CD4-positive, alpha-beta T cell (primary cell): Measurements from ENCODE around the gene CCDC17. TPM values are rescaled to one million over a fixed set of nuclear protein-coding genes. Genes with fewer than 3 reads are reported as not detected.

Source experiments
- ATAC-seq: fragments of 200-7000 bp; cut with Tn5 transposase; one replicate; pipeline ENCODE4 v1.10.0; 2022; ENCODE audit warnings: mild to moderate bottlenecking; ENCODE audit not compliant: poor library complexity
- CTCF ChIA-PET: fragments of 350-600 bp; sonication (Branson Sonifier 250); formaldehyde crosslinking; loops from one replicate; lab custom pipeline; 2021; ENCODE audit warnings: antibody characterized with exemption, inconsistent platforms; lab: Charles Lee
- POLR2A ChIA-PET: fragments of 350-600 bp; sonication (Branson Sonifier 250); formaldehyde crosslinking; loops from one replicate; lab custom pipeline; 2021; ENCODE audit warnings: antibody characterized with exemption, inconsistent platforms; lab: Charles Lee
- DNase-seq, 14 experiments: peaks; one replicate each; pipeline ENCODE4 v3.0.0-alpha.2; 2013 to 2020; ENCODE audit warnings: mixed read lengths in 2 of 14
- H3K27ac ChIP-seq, 2 donors: one replicate each; pipeline versions ENCODE4 v1.5.1 to v1.7.0; 2013; ENCODE audit warnings: low read length in 2 of 2, low read depth in 1 of 2, mild to moderate bottlenecking in 1 of 2
- H3K27me3 ChIP-seq, 2 experiments: 1 replicate in 1 of 2; 2 replicates in 1 of 2; pipeline versions ENCODE4 v1.6.1 to v1.7.0; 2013; ENCODE audit warnings: low read length in 2 of 2, control low read depth in 1 of 2, mild to moderate bottlenecking in 1 of 2, moderate library complexity in 1 of 2; ENCODE audit not compliant: insufficient read depth in 2 of 2, control insufficient read depth in 1 of 2
- H3K36me3 ChIP-seq: one replicate; pipeline ENCODE4 v1.6.1; 2013; ENCODE audit warnings: low read length, control low read depth; ENCODE audit not compliant: insufficient read depth
- H3K4me1 ChIP-seq: one replicate; pipeline ENCODE4 v1.6.1; 2013; ENCODE audit warnings: low read length, control low read depth; ENCODE audit not compliant: insufficient read depth
- H3K4me3 ChIP-seq: one replicate; pipeline ENCODE4 v1.5.1; 2013; ENCODE audit warnings: mild to moderate bottlenecking, low read length, moderate library complexity
- H3K9me3 ChIP-seq, 2 experiments: 1 replicate in 1 of 2; 2 replicates in 1 of 2; pipeline versions ENCODE4 v1.6.1 to v1.7.0; 2013; ENCODE audit warnings: low read length in 2 of 2, mild to moderate bottlenecking in 2 of 2, control low read depth in 1 of 2, moderate library complexity in 1 of 2; ENCODE audit not compliant: control insufficient read depth in 1 of 2, insufficient read depth in 1 of 2
- H3K27ac Mint-ChIP-seq: one replicate; pipeline ENCODE4 v1.8.0; 2020; ENCODE audit warnings: mixed read lengths
- H3K27me3 Mint-ChIP-seq: one replicate; pipeline ENCODE4 v1.8.0; 2021; ENCODE audit warnings: mixed read lengths
- H3K36me3 Mint-ChIP-seq: one replicate; pipeline ENCODE4 v1.8.0; 2021; ENCODE audit warnings: low read depth, mixed read lengths
- H3K4me1 Mint-ChIP-seq: one replicate; pipeline ENCODE4 v1.8.0; 2021; ENCODE audit warnings: low read depth, mixed read lengths
- H3K4me3 Mint-ChIP-seq: one replicate; pipeline ENCODE4 v1.8.0; 2020; ENCODE audit warnings: mild to moderate bottlenecking, mixed read lengths
- H3K9me3 Mint-ChIP-seq: one replicate; pipeline ENCODE4 v1.8.0; 2020; ENCODE audit warnings: mixed read lengths
- CTCF ChIP-seq: fragments of 200-600 bp; IDR thresholded peaks from one replicate; pipeline ENCODE4 v1.8.0; 2022; ENCODE audit warnings: antibody characterized with exemption, mild to moderate bottlenecking
- intact Hi-C, 2 experiments: fragments of 100-400 bp; cut with DNase I in 1 of 2; cut with micrococcal nuclease in 1 of 2; formaldehyde crosslinking; loops; one replicate each; pipeline versions ENCODE4 v1.15.1 to v1.9.0; 2023 to 2025; cut with DNase I, micrococcal nuclease
- total RNA-seq, 174 experiments: library from RNA in 2 of 174; stranded (reverse) in 2 of 174; gene quantifications; one replicate each; pipeline ENCODE4 v1.2.3 and lab custom pipeline; 2021 to 2026

Gene CCDC17
- total RNA-seq, 2 experiments from 2014 or later = 2.1 to 2.3 TPM

GRCh38 chr1:45656573-45657226, 32.8 kb upstream of the CCDC17 start:
- H3K27ac ChIP-seq = no peak overlapping the region
- H3K4me1 ChIP-seq = no peaks in the 10 kb centered on the region
- H3K27me3 ChIP-seq = no peaks in the 10 kb centered on the region
- no peaks in the 10 kb centered on the region for H3K9me3 ChIP-seq
- no peaks in the 10 kb centered on the region for H3K9me3 Mint-ChIP-seq
- TF ChIP-seq CTCF = no peak
- no peak overlapping the region for H3K27ac Mint-ChIP-seq
- H3K36me3 Mint-ChIP-seq = peaks cover 88% of the 10 kb centered on the region
- no peak overlapping the region for H3K4me3 Mint-ChIP-seq
- intact Hi-C loops = no loop called here
- POLR2A ChIA-PET = interaction anchor here (0.6 kb wide), 1 partner anchor 165 kb away, joined by 4 read pairs; no protein-coding TSS in a partner anchor
- no peak for DNase-seq
- peaks cover 92% of the 10 kb centered on the region for H3K36me3 ChIP-seq
- ATAC-seq = no peak
- no peaks in the 10 kb centered on the region for H3K27me3 Mint-ChIP-seq
- peaks cover 7% of the 10 kb centered on the region for H3K4me1 Mint-ChIP-seq
- no peak overlapping the region for H3K4me3 ChIP-seq
- CTCF ChIA-PET = interaction anchor here (1.2 kb wide), 1 partner anchor 9 kb away, joined by 3 read pairs; no protein-coding TSS in a partner anchor

GRCh38 chr1:45654540-45655280, 30.9 kb upstream of the CCDC17 start:
- Histone ChIP-seq H3K36me3 (peaks cover 97% of the 10 kb centered on the region), H3K9me3 (no peaks in the 10 kb centered on the region), H3K27ac (no peak overlapping the region), H3K27me3 (no peaks in the 10 kb centered on the region), H3K4me1 (no peaks in the 10 kb centered on the region), H3K4me3 (no peak overlapping the region)
- no peaks in the 10 kb centered on the region for H3K9me3 Mint-ChIP-seq
- DNase-seq (no peak), ATAC-seq (no peak)
- ChIA-PET POLR2A (interaction anchor here (1.3 kb wide), 1 partner anchor 32 kb away, joined by 3 read pairs; the partner anchor contains the start of gene GPBP1L1), CTCF (interaction anchor here (0.7 kb wide), 1 partner anchor 8 kb away, joined by 3 read pairs; no protein-coding TSS in a partner anchor)
- H3K27ac Mint-ChIP-seq = no peak overlapping the region
- H3K4me1 Mint-ChIP-seq = peaks cover 4% of the 10 kb centered on the region
- no peaks in the 10 kb centered on the region for H3K27me3 Mint-ChIP-seq
- intact Hi-C loops = no loop called here
- no peak for TF ChIP-seq CTCF
- H3K36me3 Mint-ChIP-seq = peaks cover 92% of the 10 kb centered on the region
- no peak overlapping the region for H3K4me3 Mint-ChIP-seq

DNA sequence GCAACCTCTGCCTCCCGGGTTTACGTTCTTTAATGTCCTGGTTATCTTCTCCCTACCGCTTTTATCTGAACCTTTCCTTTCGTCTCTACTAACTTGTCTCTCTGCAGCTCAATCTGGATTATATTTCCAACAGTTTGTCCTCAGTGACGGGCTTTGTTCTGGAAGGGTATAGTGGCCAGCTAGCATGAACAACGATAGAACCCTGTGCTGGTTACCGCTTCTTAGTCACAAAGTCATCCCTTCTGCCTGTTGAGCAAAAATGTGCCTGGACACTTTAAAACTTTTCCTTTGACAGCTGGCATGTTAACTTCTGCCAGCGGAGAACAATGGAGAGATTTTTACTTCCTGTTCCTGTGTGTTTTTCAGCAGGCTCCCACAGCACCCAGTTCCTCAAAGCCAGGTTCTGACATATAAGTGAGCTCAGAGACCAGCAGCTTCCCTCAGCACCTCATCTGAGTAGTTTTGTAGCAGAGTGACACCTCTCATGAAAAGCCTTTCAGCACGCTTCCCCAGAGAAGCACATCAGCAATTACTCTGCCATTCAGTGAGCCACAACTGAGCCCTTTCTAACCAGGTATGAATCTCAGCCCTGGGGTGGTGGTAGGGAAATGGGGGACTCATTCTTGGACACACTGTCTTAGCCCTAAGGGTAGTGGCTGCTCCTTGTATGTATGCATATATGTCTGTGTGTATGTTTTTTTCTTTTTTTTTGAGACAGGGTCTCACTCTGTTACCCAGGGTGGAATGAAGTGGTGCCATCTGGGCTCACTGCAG, 23.6 kb upstream of the CCDC17 start:
- ChIA-PET CTCF (interaction anchor here (1.0 kb wide), 1 partner anchor 8 kb away, joined by 3 read pairs; no protein-coding TSS in a partner anchor), POLR2A (interaction anchor here (0.7 to 1.0 kb wide), 2 partner anchors 39 to 212 kb away, joined by 3 read pairs; partner anchors contain the start of gene GPBP1L1)
- no peak for TF ChIP-seq CTCF
- no peaks in the 10 kb centered on the region for H3K27me3 Mint-ChIP-seq
- ATAC-seq = no peak
- no peaks in the 10 kb centered on the region for H3K27me3 ChIP-seq
- peak in 2 of 14 experiments; percentile 13 to 40 for DNase-seq
- H3K4me3 ChIP-seq = no peak overlapping the region
- H3K9me3 ChIP-seq = no peaks in the 10 kb centered on the region
- peaks cover 8% of the 10 kb centered on the region for H3K4me1 Mint-ChIP-seq
- peaks cover 61% of the 10 kb centered on the region for H3K36me3 ChIP-seq
- H3K36me3 Mint-ChIP-seq = peaks cover 85% of the 10 kb centered on the region
- peak overlapping the region; percentile 42 for H3K27ac Mint-ChIP-seq
- no peaks in the 10 kb centered on the region for H3K9me3 Mint-ChIP-seq
- no peak overlapping the region for H3K27ac ChIP-seq
- H3K4me3 Mint-ChIP-seq = no peak overlapping the region
- H3K4me1 ChIP-seq = no peaks in the 10 kb centered on the region
- intact Hi-C loops = no loop called here
